Vagina (tissue), 2 donors: ENCODE data around the gene ADAMTSL3. TPM values are rescaled to one million over a fixed set of nuclear protein-coding genes. Genes with fewer than 3 reads are reported as not detected.

ENCODE experiments used
- DNase-seq, 2 donors: peaks; one replicate each; pipeline ENCODE4 v3.0.0-alpha.2; 2017; ENCODE audit errors: extremely low spot score in 2 of 2
- H3K27ac ChIP-seq: fragments of 200-600 bp; sonication (generic); one replicate; pipeline ENCODE4 v1.5.1; 2019
- H3K27me3 ChIP-seq: fragments of 200-600 bp; sonication (generic); one replicate; pipeline ENCODE4 v1.5.1; 2019
- H3K36me3 ChIP-seq, 2 donors: fragments of 200-600 bp; sonication (generic); one replicate each; pipeline ENCODE4 v1.5.1; 2017 to 2019
- H3K4me1 ChIP-seq: fragments of 200-600 bp; sonication (generic); one replicate; pipeline ENCODE4 v1.5.1; 2019
- H3K4me3 ChIP-seq, 2 donors: fragments of 200-600 bp; sonication (generic); 1 replicate in 1 of 2; 2 replicates in 1 of 2; pipeline ENCODE4 v1.5.1; 2016 to 2019
- H3K9me3 ChIP-seq: fragments of 200-600 bp; sonication (generic); one replicate; pipeline ENCODE4 v1.5.1; 2019
- CTCF ChIP-seq, 3 experiments: fragments of 450-650 bp in 2 of 3; fragments of 200-600 bp in 1 of 3; sonication (generic) in 1 of 3; IDR thresholded peaks; one replicate each; pipeline ENCODE4 v1.5.1; 2017 to 2019; ENCODE audit warnings: antibody characterized with exemption in 3 of 3, mild to moderate bottlenecking in 2 of 3, moderate library complexity in 2 of 3
- POLR2A ChIP-seq, 2 donors: fragments of 450-650 bp; IDR thresholded peaks; one replicate each; pipeline ENCODE4 v1.6.1; 2017; ENCODE audit warnings: antibody characterized with exemption in 2 of 2, mild to moderate bottlenecking in 2 of 2, moderate library complexity in 2 of 2
- POLR2AphosphoS5 ChIP-seq, 2 donors: sonication (generic); formaldehyde crosslinking; IDR thresholded peaks; one replicate each; pipeline ENCODE4 v1.9.0; 2017; ENCODE audit warnings: antibody characterized with exemption in 2 of 2, mild to moderate bottlenecking in 2 of 2, low read depth in 1 of 2; ENCODE audit not compliant: insufficient read depth in 1 of 2
- intact Hi-C: fragments of 100-400 bp; cut with DNase I; formaldehyde crosslinking; loops from one replicate; pipeline ENCODE4 v1.15.1; 2023
- total RNA-seq: library from RNA; depleted of rRNA; stranded (reverse); fragments of >200 nt; gene quantifications from one replicate; pipeline ENCODE4 v1.2.3, GENCODE V29; 2016

ADAMTSL3 gene
- total RNA-seq, 1 donor from 2014 or later: 4.2 TPM

GRCh38 chr15:83723216-83723615, 69.3 kb downstream of the ADAMTSL3 start:
- Histone ChIP-seq H3K36me3 (no peaks in the 10 kb centered on the region), H3K4me1 (no peaks in the 10 kb centered on the region), H3K4me3 (no peak overlapping the region), H3K27me3 (no peaks in the 10 kb centered on the region), H3K9me3 (no peaks in the 10 kb centered on the region), H3K27ac (no peak overlapping the region)
- no peak for DNase-seq
- intact Hi-C loops: no loop called here
- no peak for TF ChIP-seq POLR2A (IDR thresholded peaks at IDR 0.05)
- TF ChIP-seq POLR2AphosphoS5 (IDR thresholded peaks at IDR 0.05; ENCODE audit: insufficient read depth in 1 of 2, low read depth in 1 of 2): no peak
- no peak for TF ChIP-seq CTCF (IDR thresholded peaks at IDR 0.05)

DNA sequence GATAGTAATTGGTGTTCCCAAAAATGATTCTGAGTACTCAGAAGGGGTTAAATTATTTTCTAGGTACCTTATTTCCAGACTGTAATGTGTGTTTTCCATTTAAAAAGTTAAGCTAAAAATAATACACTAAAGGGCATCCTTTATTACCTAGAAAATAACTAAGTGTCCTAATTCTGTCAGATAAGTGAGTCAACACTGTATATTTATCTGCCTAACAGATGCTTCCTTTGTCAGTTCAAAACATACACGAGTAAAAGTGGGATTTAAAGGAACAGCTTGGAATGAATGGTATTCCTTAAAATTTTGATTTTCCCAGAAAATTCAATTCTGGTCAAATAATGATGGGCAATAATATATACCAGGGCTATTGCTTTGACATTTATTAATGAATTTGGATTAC, 78.3 kb downstream of the ADAMTSL3 start:
- intact Hi-C loops: no loop called here

GRCh38 chr15:83732770-83733169, 78.8 kb downstream of the ADAMTSL3 start:
- intact Hi-C loops: no loop called here
- H3K9me3 ChIP-seq: no peaks in the 10 kb centered on the region

More for the DNA sequence above, 78.3 kb downstream of the ADAMTSL3 start:
- Histone ChIP-seq H3K4me1 (no peaks in the 10 kb centered on the region), H3K27ac (no peak overlapping the region), H3K36me3 (no peaks in the 10 kb centered on the region), H3K27me3 (no peaks in the 10 kb centered on the region), H3K9me3 (no peaks in the 10 kb centered on the region), H3K4me3 (no peak overlapping the region)
- TF ChIP-seq POLR2A (IDR thresholded peaks at IDR 0.05) (no peak), POLR2AphosphoS5 (IDR thresholded peaks at IDR 0.05; ENCODE audit: insufficient read depth in 1 of 2, low read depth in 1 of 2) (no peak), CTCF (IDR thresholded peaks at IDR 0.05) (no peak)
- no peak for DNase-seq

DNA sequence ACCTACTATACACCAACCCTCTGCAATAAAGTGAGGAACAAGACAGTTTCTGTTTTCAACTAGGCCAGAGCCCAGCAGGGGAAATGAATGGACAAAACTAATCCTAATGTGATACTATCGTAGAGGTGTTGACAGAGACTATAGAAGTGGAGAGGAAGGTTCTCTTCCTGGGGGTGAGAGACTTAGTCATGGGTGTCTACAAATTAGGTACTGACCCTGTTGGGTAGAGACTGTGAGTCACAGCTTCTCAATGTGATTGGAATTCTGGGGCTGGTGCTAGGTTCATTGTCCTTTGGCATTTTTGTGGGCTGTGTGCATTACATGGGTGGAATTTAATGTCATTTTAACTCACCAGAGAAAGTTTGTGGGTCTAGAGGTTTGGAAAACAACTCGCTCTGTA, 79.3 kb downstream of the ADAMTSL3 start:
- H3K9me3 ChIP-seq: no peaks in the 10 kb centered on the region
- TF ChIP-seq POLR2A (IDR thresholded peaks at IDR 0.05) (no peak), CTCF (IDR thresholded peaks at IDR 0.05) (no peak), POLR2AphosphoS5 (IDR thresholded peaks at IDR 0.05; ENCODE audit: insufficient read depth in 1 of 2, low read depth in 1 of 2) (no peak)
- intact Hi-C loops: no loop called here
- no peaks in the 10 kb centered on the region for H3K36me3 ChIP-seq
- DNase-seq: no peak
- H3K4me3 ChIP-seq: no peak overlapping the region
- H3K27ac ChIP-seq: no peak overlapping the region
- H3K27me3 ChIP-seq: no peaks in the 10 kb centered on the region
- no peaks in the 10 kb centered on the region for H3K4me1 ChIP-seq

More at GRCh38 chr15:83732770-83733169, 78.8 kb downstream of the ADAMTSL3 start:
- no peak for TF ChIP-seq POLR2AphosphoS5 (IDR thresholded peaks at IDR 0.05; ENCODE audit: insufficient read depth in 1 of 2, low read depth in 1 of 2)
- no peak for DNase-seq
- H3K27ac ChIP-seq: no peak overlapping the region
- H3K4me3 ChIP-seq: no peak overlapping the region
- H3K36me3 ChIP-seq: no peaks in the 10 kb centered on the region
- no peaks in the 10 kb centered on the region for H3K27me3 ChIP-seq
- H3K4me1 ChIP-seq: no peaks in the 10 kb centered on the region

- intact Hi-C loops: no loop called here
- Histone ChIP-seq H3K4me1 (no peaks in the 10 kb centered on the region), H3K9me3 (no peaks in the 10 kb centered on the region), H3K27ac (no peak overlapping the region), H3K4me3 (no peak overlapping the region), H3K27me3 (no peaks in the 10 kb centered on the region), H3K36me3 (no peaks in the 10 kb centered on the region)
- DNase-seq: no peak
- no peak for TF ChIP-seq POLR2A (IDR thresholded peaks at IDR 0.05)
- TF ChIP-seq CTCF (IDR thresholded peaks at IDR 0.05): no peak
- TF ChIP-seq POLR2AphosphoS5 (IDR thresholded peaks at IDR 0.05; ENCODE audit: insufficient read depth in 1 of 2, low read depth in 1 of 2): no peak
Observed at GRCh38 chr15:83733691-83734090, 79.8 kb downstream of the ADAMTSL3 start.
